B cell (primary cell): ENCODE results near the gene TUG1. TPM values are rescaled to one million over a fixed set of nuclear protein-coding genes. Genes with fewer than 3 reads are reported as not detected.

Experiments used
- ATAC-seq: fragments of 200-7000 bp; cut with Tn5 transposase; one replicate; pipeline ENCODE4 v1.10.0; 2021; ENCODE audit warnings: low read depth, mild to moderate bottlenecking, moderate number of reproducible peaks, moderate library complexity
- CTCF ChIA-PET: fragments of 350-600 bp; sonication (Branson Sonifier 250); formaldehyde crosslinking; loops from one replicate; lab custom pipeline; 2021; ENCODE audit warnings: antibody characterized with exemption, inconsistent platforms; lab: Charles Lee
- POLR2A ChIA-PET: fragments of 350-600 bp; sonication (Branson Sonifier 250); formaldehyde crosslinking; loops from one replicate; lab custom pipeline; 2021; ENCODE audit warnings: antibody characterized with exemption; lab: Charles Lee
- DNase-seq: peaks from one replicate; pipeline ENCODE4 v3.0.0; 2013
- H2AFZ ChIP-seq: 2 replicates; pipeline ENCODE4 v1.6.1; 2012; ENCODE audit warnings: mild to moderate bottlenecking, low read depth, low read length; ENCODE audit not compliant: insufficient read depth, poor library complexity, severe bottlenecking
- H3K27ac ChIP-seq, 2 donors: 1 replicate in 1 of 2; 2 replicates in 1 of 2; pipeline ENCODE4 v1.5.1; 2012 to 2013; ENCODE audit warnings: low read length in 2 of 2, mild to moderate bottlenecking in 2 of 2, moderate library complexity in 1 of 2
- H3K27me3 ChIP-seq, 4 experiments: fragments of 200-600 bp in 1 of 4; sonication (generic) in 1 of 4; replicated peaks in 1 of 4; 1 replicate in 2 of 4; 2 replicates in 2 of 4; pipeline versions ENCODE4 v1.6.1 to v1.7.0; 2013 to 2016; ENCODE audit warnings: low read length in 3 of 4, mild to moderate bottlenecking in 2 of 4, mixed read lengths in 1 of 4, moderate library complexity in 1 of 4; ENCODE audit not compliant: insufficient read depth in 4 of 4, control insufficient read depth in 3 of 4; ENCODE audit errors: control extremely low read depth in 1 of 4
- H3K36me3 ChIP-seq, 2 experiments: replicated peaks in 1 of 2; 1 replicate in 1 of 2; 2 replicates in 1 of 2; pipeline versions ENCODE4 v1.6.1 to v1.7.1; 2013; ENCODE audit warnings: low read length in 1 of 2; ENCODE audit not compliant: insufficient read depth in 2 of 2, control insufficient read depth in 1 of 2; ENCODE audit errors: control extremely low read depth in 1 of 2, extremely low read depth in 1 of 2
- H3K4me1 ChIP-seq, 2 donors: fragments of 200-600 bp in 1 of 2; sonication (generic) in 1 of 2; 1 replicate in 1 of 2; 2 replicates in 1 of 2; pipeline versions ENCODE4 v1.5.1 to v1.6.1; 2013 to 2017; ENCODE audit warnings: low read length in 2 of 2; ENCODE audit not compliant: control insufficient read depth in 2 of 2, insufficient read depth in 2 of 2
- H3K4me2 ChIP-seq: replicated peaks from 2 replicates; pipeline ENCODE3; 2012; ENCODE audit warnings: mild to moderate bottlenecking, low read depth, low read length; ENCODE audit not compliant: poor library complexity, severe bottlenecking
- H3K4me3 ChIP-seq, 5 experiments: fragments of 200-600 bp in 1 of 5; sonication (generic) in 1 of 5; 1 replicate in 3 of 5; 2 replicates in 2 of 5; pipeline versions ENCODE4 v1.5.1 to v1.7.0; 2011 to 2016; ENCODE audit warnings: low read length in 4 of 5, mild to moderate bottlenecking in 4 of 5, low read depth in 2 of 5, control low read depth in 1 of 5, moderate library complexity in 1 of 5; ENCODE audit not compliant: insufficient read depth in 1 of 5; ENCODE audit errors: control extremely low read depth in 1 of 5, extremely low read depth in 1 of 5
- H3K79me2 ChIP-seq: fragments of 200-600 bp; sonication (generic); one replicate; pipeline ENCODE4 v1.6.0; 2016; ENCODE audit warnings: low read length; ENCODE audit not compliant: control insufficient read depth, insufficient read depth
- H3K9ac ChIP-seq: fragments of 200-600 bp; sonication (generic); 2 replicates; pipeline ENCODE4 v1.6.1; 2017; ENCODE audit warnings: mild to moderate bottlenecking, low read length, moderate library complexity
- H3K9me3 ChIP-seq, 3 donors: one replicate each; pipeline versions ENCODE4 v1.6.1 to v1.7.1; 2013; ENCODE audit warnings: low read length in 2 of 3; ENCODE audit not compliant: control insufficient read depth in 2 of 3, insufficient read depth in 1 of 3; ENCODE audit errors: control extremely low read depth in 1 of 3
- H4K20me1 ChIP-seq: 2 replicates; pipeline ENCODE4 v1.6.0; 2012; ENCODE audit warnings: mild to moderate bottlenecking, low read length; ENCODE audit not compliant: insufficient read depth, control insufficient read depth, poor library complexity, severe bottlenecking
- H3K27ac Mint-ChIP-seq: one replicate; pipeline ENCODE4 v1.8.0; 2021; ENCODE audit warnings: mixed read lengths
- H3K27me3 Mint-ChIP-seq: one replicate; pipeline ENCODE4 v1.8.0; 2021; ENCODE audit warnings: mixed read lengths
- H3K4me1 Mint-ChIP-seq: one replicate; pipeline ENCODE4 v1.8.0; 2021; ENCODE audit warnings: mixed read lengths
- H3K4me3 Mint-ChIP-seq: one replicate; pipeline ENCODE4 v1.8.0; 2021; ENCODE audit warnings: mixed read lengths
- H3K9me3 Mint-ChIP-seq: one replicate; pipeline ENCODE4 v1.8.0; 2022; ENCODE audit warnings: mixed read lengths; ENCODE audit not compliant: insufficient read depth
- CTCF ChIP-seq: fragments of 200-600 bp; IDR thresholded peaks from one replicate; pipeline ENCODE4 v1.8.0; 2022; ENCODE audit warnings: antibody characterized with exemption, mild to moderate bottlenecking
- EZH2 ChIP-seq: IDR thresholded peaks from 2 replicates; pipeline ENCODE4 v1.6.1; 2012; ENCODE audit warnings: borderline replicate concordance, low read depth, mild to moderate bottlenecking, moderate library complexity, low read length; ENCODE audit not compliant: insufficient read depth, poor library complexity, severe bottlenecking
- WGBS: methylation state at CpG from one replicate; pipeline ENCODE4 v1.1.5; 2013; ENCODE audit warnings: missing lambda C conversion rate; ENCODE audit not compliant: insufficient coverage; 5-methylcytosine and 5-hydroxymethylcytosine counted together
- intact Hi-C: fragments of 100-400 bp; cut with micrococcal nuclease; formaldehyde crosslinking; loops from one replicate; pipeline ENCODE4 v1.10.0; 2022
- polyA plus RNA-seq: library from polyadenylated mRNA; depleted of rRNA; stranded (reverse); fragments of >200 nt; gene quantifications from 2 replicates; pipeline ENCODE4 v1.2.3, GENCODE V29; 2012
- total RNA-seq, 2 donors: library from RNA; stranded (reverse); fragments of 120-200 nt in 1 of 2; gene quantifications; 1 replicate in 1 of 2; 2 replicates in 1 of 2; pipeline versions ENCODE4 v1.2.3 to v1.2.4, GENCODE V29; 2013 to 2022

The TUG1 gene
- total and polyA plus RNA-seq, 2 donors (not counting 1 experiment from before 2014, with no cell fraction given) = 78.9 to 110 TPM

GRCh38 chr22:30945653-30946052 lies 23.4 kb upstream of the TUG1 start:
- ChIA-PET CTCF (interaction anchor here (0.6 to 1.6 kb wide), 4 partner anchors 141 to 327 kb away, joined by 3 to 7 read pairs (median 4); no protein-coding TSS in a partner anchor), POLR2A (no interaction called here)
- no peaks in the 10 kb centered on the region for H3K79me2 ChIP-seq
- no peaks in the 10 kb centered on the region for H3K4me1 ChIP-seq
- H3K27me3 ChIP-seq = no peaks in the 10 kb centered on the region
- WGBS = 100% methylated on average over 1 of the region's 2 CpGs
- no peak overlapping the region for H3K27ac Mint-ChIP-seq
- no peaks in the 10 kb centered on the region for H3K27me3 Mint-ChIP-seq
- H3K9me3 Mint-ChIP-seq = no peaks in the 10 kb centered on the region
- no peak for TF ChIP-seq EZH2
- no peak for TF ChIP-seq CTCF
- H3K27ac ChIP-seq = no peak overlapping the region
- peaks cover 2 to 89% of the 10 kb centered on the region in 2 experiments for H3K36me3 ChIP-seq
- no peaks in the 10 kb centered on the region for H4K20me1 ChIP-seq
- ATAC-seq (no peak), DNase-seq (no peak)
- no peak overlapping the region for H3K4me3 ChIP-seq
- H3K4me1 Mint-ChIP-seq = no peaks in the 10 kb centered on the region
- H3K9me3 ChIP-seq = no peaks in the 10 kb centered on the region
- no peak overlapping the region for H3K4me2 ChIP-seq
- no peak overlapping the region for H2AFZ ChIP-seq
- H3K4me3 Mint-ChIP-seq = no peak overlapping the region
- intact Hi-C loops = loop anchor here (5.0 kb wide), 1 partner anchor 202 kb away; no protein-coding TSS in a partner anchor
- H3K9ac ChIP-seq = no peak overlapping the region

GRCh38 chr22:30946354-30946753 lies 22.7 kb upstream of the TUG1 start:
- intact Hi-C loops = loop anchor here (5.0 kb wide), 1 partner anchor 201 kb away; no protein-coding TSS in a partner anchor

More at GRCh38 chr22:30946354-30946753, 22.7 kb upstream of the TUG1 start:
- DNase-seq (no peak), ATAC-seq (no peak)
- Histone ChIP-seq H3K27ac (no peak overlapping the region), H3K9ac (no peak overlapping the region), H3K79me2 (no peaks in the 10 kb centered on the region), H3K9me3 (no peaks in the 10 kb centered on the region), H3K4me3 (no peak overlapping the region), H3K4me1 (no peaks in the 10 kb centered on the region), H3K27me3 (no peaks in the 10 kb centered on the region), H3K4me2 (no peak overlapping the region), H2AFZ (no peak overlapping the region), H3K36me3 (peaks cover 2 to 88% of the 10 kb centered on the region in 2 experiments), H4K20me1 (no peaks in the 10 kb centered on the region)
- no peak overlapping the region for H3K4me3 Mint-ChIP-seq
- no peaks in the 10 kb centered on the region for H3K9me3 Mint-ChIP-seq
- no peak overlapping the region for H3K27ac Mint-ChIP-seq
- TF ChIP-seq EZH2 (no peak), CTCF (no peak)
- 69% methylated on average over 4 of the region's 7 CpGs for WGBS
- no peaks in the 10 kb centered on the region for H3K27me3 Mint-ChIP-seq
- H3K4me1 Mint-ChIP-seq = no peaks in the 10 kb centered on the region
- POLR2A ChIA-PET = no interaction called here
- CTCF ChIA-PET = interaction anchor here (0.8 to 1.6 kb wide), 6 partner anchors 22 to 326 kb away, joined by 3 to 11 read pairs (median 4); partner anchors contain the start of gene MORC2
